HG02852 (cell line): ENCODE results near the gene ENOX1.

Experiments used
- ATAC-seq: cut with Tn5 transposase; IDR thresholded peaks from one replicate; pipeline ENCODE4 v1.9.1; 2021; ENCODE audit warnings: mild to moderate bottlenecking, moderate library complexity; ENCODE audit not compliant: unreplicated experiment

ENOX1 gene

DNA sequence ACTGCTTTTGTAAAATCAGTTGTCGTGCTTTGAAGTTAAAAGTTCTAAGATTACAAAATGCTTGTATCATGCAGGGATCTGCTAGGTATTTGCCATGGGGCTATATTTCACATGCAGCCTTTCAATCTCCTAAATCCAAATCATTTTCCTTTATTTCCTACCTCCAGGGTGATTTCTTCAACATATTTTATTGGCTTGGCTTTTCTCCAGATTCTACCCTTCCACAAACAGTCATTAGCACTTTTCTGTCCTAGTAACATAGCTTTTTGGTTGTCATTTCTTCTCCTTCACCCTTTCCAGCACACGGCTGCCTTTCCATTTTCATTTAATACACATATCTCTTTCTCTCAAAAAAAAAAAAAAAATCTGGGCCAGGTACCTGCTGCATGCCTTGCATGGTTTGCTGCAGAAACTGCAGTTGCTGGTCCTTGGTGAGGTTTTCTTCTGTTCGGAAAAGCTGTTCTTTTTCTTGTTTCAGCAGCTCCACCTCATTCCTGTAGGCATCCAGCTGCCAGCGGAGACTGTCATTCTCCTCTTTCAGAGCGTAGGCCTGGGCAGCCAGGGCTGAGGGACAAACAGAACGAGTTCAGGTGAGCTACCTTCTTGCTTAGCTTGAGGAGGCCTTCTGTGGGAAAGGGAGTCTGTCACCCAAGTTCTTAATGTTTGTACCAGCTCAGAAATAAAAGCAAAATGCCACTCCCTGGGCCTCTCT is 488.6 kb downstream of the ENOX1 start:
- ATAC-seq, result no peak

DNA sequence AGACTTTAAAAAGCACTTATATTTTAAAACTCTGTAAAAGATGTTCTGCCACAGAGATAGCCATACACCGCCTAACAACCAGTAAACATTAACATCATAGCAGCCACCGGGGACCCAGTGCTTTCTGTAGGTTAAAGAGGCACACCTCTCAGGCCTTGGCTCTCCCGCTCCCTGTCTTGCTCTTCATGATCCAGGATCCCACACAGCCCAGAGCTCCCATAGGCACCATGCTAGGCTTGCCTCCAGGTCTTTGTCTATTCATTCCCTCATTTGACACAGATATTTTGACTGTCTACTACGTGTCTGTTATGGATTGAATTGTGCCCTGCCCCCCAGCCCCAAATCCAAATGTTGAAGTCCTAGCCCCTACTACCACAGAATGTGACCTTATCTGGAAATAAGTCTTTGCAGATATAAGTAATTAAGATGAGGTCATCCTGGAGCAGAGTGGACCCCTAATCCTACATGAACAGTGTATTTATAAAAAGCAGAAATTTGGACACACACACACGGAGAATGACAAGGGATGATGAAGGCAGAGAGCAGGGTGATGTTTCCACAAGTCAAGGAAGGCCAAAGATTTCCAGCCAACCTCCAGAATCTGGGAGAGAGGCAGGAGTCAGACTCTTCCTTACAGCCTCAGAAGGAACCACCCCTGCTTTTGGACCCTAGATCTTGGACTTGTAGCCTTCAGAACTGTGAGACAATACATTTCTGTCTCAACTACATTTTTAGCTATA is 490.8 kb downstream of the ENOX1 start:
- no peak for ATAC-seq

DNA sequence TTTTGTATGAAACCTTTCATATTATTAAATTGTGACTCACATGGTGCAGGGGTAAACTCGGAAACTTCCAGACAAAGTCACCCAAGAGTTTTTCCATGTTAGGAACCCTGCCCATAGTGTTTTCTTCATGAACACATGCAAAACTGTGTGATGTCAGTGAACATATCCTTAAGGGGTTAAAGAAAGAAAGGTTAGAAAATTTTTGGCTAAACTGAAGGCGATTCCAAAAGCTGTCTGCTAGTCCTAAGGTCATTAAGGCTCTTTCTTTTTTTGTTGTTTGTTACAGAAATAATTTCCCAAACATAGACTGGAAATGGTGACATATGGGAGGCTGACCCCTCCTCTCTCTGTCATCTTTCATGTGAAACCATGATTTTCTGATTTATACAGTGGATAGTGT is 491.5 kb downstream of the ENOX1 start:
- ATAC-seq, result no peak

DNA sequence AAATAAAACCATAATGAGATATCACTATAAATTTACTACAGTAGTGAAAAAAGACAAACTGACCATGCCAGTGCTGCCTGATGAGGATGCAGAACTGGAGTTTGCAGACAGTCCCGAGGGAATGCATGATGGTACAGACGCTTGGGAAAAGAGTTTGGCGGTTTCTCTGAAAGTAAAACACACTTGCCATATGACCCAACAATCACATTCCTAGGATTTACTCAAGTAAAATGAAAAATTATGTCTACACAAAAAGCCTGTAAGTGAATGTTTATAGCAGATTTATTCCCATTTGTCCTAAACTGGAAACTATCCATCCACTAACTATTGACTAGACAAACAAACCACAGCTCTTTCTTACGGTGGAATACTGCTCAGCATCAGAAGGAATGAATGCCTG is 492.4 kb downstream of the ENOX1 start:
- ATAC-seq, result no peak

DNA sequence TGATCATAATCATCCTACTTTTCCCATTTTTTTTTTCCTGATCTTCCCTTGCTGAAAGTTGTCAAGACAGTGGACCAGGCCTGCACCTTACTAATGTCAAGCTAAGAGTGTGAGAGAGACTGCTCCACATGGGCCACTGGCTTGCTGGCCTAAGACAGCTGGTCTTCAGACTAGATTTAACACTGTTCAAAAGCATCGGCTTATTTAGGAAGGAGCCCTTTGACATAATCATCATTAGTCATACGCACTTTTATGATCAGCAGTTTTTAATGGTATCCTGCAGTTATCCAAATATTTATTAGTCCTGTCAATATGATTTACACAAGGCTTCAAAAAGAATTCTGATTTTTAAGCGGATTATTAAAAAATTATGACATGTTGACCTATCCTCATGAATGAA is 492.8 kb downstream of the ENOX1 start:
- ATAC-seq, result no peak

DNA sequence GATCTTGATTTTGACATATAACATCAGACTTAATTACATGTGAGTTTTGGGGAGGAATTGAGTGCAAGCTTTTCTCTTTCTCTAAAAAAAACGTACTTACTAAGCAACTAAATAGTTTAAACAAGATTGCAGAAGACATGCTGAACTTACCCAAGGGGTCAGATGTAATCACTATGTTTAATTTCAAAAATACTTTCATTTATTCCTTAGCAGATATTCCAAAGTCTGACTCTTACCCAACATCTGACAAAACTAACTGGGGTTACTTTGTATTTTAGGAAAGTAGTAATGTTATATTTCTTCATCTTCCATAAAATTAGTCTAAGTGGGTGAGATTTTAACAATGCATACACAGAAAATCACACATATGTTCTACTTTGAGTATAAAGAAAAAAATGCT is 493.2 kb downstream of the ENOX1 start:
- ATAC-seq, result no peak

DNA sequence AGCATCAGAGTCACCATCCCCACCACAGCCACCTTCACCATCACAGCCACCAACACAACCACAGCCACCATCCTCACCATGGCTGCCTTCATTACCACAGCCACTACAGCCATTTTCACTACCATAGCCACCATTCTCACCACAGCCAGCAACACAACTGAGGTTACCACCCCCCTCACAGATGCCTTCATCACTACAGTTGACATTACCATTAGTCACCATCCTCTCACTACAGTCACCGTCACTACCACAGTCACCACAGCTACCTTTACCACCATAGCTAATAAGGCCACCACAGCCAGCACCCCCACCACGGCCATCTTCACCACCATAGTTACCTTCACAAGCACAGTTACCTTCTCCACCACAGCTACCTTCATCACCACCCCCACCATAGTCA is 493.8 kb downstream of the ENOX1 start:
- ATAC-seq, result no peak

DNA sequence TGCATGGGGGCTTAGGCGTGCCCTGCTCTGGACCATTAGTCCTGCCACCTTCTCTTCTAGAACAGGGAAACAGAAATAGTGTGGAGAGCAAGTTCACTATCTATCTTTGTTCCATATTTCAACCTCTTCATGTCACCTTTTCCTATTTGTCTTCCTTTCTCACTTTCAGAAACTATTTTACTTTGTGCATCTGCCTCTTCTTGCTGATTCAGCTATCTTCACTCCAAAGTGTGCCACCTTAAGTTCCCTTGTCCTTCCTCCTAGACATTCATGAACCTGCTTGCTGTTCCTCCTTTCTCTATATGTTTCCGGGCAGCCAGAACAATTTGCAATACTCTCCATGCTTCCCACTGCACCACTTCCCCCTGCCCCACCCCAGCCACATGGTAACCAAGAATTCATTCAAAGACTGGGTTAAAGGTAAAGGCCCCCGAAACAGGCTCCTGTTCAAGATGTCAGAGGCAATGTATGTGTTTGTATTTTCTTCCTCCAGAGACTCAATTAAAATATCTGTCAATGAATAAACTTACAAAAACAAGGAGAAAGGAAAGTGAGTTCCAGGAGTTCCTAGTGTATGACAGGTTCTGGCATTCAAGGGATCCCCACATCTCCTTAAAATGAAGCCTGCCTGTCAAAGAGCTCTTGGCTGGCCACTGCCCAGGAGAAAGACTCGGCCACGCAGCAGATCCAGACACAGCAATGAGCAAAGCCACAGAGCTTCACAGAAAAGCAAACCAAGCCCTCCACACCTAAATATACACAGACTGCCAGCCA is 495.3 kb downstream of the ENOX1 start:
- no peak for ATAC-seq

DNA sequence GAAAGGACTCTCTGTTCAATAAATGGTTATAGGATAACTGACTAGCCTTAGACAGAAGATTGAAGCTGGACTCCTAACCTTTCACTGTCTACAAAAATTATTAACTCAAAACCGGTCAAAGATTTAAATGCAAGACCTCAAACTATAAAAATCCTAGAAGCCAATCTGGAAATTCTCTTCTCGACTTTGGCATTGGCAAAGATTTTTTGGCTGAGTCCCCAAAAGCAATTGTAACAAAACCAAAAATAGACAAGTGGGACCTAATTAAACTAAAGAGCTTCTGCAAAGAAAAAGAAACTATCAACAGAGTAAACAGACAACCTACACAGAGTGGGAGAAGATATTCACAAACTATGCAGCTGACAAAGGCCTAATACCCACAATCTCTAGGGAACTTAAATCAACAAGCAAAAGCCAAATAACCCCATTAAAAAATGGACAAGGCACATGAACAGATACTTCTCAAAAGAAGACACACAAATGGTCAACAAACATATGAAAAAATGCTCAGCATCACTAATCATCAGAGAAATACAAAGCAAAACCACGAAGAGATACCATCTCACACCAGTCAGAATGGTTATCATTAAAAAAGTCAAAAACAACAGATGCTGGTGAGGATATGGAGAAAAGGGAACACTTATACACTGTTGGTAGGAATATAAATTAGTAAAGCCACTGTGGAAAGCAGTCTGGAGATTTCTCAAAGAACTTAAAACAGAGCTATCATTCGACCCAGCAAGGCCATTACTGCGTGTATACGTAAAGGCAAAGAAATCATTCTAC is 497.1 kb downstream of the ENOX1 start:
- no peak for ATAC-seq

DNA sequence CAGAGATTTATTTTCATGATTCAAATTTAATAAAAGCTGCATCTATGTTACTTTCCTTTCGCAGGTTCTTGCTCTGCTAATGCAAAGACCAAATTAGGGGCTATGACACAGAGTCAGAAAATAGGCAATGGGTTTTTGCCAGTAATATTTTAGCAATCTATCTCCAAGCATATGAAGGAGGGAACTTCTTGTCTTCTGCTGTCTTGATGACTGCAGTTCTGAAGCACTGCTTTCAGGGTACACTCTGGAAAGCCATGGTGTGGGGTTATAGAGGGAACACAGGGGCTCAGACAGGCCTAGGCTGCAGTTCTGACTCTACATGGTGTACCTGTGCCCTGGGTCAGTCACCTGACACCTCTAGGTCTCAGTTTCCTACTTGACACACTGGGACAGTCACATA is 500.0 kb downstream of the ENOX1 start:
- no peak for ATAC-seq

DNA sequence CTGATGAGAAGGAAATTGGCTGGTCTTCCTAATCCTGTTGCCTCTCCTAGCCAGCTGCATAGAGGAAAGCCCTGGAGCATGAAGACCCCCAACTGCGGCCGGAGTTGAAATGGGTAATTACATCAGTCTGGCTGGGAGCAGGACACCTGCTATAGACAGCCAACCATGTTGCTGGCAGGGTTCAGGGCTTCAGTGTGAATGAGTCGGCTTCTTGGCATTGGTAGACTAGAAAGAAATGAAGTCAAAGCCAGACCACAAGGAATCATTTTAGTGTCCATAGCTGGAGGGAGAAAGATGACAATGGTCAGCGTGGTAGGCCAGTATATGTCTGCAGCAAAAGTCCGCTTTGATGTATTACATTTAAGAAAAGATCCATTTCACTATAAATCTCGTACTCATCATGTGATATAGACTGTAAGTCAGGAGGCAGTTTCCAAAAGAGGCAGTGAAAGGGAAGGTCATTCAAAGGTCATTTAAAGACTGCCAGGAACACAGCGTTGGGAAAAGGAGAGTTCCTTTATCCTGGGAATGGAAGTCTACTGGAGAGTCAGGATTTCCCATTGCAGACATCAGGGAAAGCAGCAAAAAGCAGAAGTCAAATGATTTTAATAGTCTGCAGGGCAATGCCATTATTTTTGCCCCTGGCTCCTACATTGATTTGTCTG is 500.7 kb downstream of the ENOX1 start:
- no peak for ATAC-seq

DNA sequence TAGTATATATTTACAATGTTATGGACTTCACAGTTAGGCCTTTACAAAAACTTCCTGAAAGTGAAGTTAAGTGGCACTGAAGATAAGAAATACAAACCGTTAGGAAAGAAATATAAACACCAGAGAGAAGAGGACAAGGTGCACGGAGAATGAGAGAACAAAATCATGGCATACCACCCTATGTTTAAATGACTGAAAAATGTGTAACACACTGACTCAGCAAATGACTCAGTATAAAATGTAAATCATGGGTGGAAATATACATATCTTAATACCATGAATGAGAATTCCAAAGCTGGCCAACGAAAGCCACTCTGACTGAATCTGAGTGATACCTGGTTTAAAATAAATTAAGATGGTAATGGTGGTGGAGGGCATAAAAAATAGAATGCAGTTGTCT is 502.6 kb downstream of the ENOX1 start:
- no peak for ATAC-seq

DNA sequence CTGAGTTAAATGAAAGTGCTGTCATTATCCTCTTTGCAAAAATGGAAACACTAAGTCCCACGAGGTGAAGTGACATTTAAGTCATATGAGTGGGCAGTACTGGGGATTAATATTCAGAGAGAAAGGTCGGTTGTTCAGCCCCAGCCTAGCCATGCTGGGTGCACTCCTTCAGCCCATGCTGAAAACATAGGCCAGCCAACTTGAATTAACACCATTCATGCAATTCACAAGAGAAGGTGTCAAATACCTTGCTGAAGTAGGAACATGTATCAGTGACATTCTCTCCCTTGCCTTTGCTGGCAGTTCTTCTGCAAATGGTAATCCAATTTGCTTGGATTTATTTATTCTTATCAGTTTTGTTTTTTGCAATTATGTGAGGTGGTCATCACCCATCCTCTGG is 507.1 kb downstream of the ENOX1 start:
- ATAC-seq, result no peak

DNA sequence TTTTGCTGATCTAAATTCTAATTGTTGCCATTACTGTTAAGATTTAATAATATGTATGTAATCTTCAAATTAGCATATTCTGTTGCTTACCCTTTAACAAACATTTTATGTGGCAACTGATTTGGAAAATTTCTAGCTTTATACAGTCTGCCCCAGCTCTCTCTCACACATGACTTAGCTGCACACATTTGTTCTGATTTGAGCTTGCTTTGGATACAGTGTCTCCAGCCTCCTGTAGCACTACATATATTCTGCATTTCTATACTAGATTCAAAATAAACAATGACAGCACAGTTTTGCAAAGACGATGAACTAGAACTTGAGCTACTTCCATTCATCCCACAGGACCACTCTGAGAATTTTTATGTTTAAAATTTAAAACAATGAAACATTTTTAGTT is 508.6 kb downstream of the ENOX1 start:
- ATAC-seq, result no peak

DNA sequence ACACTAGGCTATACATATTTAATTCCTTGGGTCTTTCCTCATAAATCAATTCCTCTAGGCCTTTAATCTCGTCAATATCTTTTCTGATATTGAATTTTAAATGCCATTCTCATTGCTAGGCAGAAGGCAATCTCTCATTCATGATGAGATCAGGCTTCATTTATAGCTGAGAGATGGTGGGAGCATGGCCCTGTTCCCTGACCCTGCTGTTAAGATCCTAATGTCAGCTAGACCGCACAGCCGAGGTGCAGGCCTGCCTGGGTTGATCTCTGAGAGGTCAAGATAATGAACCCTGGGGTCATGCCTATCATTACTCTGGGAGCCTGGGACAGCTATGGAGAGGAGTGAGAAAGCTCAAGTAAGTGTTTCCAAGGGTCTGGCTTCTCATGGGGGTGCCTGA is 509.6 kb downstream of the ENOX1 start:
- ATAC-seq, result no peak

DNA sequence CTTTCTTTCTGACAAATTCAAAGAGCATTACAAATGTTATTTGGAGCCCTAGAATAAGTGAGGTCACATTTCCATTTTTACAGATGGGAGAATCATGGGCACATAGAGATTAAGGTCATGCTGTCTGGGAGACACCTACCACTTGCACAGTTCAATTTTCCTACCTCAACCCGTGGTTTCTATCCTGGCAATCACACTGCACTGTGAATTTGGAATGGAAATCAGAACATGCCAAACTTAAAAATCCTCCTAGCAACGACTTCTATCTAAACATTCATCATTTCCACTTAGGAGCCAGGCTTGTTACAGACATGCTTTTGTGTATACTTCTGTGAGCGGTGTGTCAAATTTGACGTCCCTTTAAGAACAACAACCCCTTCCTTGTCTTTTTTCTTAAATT is 511.9 kb downstream of the ENOX1 start:
- ATAC-seq, result no peak

DNA sequence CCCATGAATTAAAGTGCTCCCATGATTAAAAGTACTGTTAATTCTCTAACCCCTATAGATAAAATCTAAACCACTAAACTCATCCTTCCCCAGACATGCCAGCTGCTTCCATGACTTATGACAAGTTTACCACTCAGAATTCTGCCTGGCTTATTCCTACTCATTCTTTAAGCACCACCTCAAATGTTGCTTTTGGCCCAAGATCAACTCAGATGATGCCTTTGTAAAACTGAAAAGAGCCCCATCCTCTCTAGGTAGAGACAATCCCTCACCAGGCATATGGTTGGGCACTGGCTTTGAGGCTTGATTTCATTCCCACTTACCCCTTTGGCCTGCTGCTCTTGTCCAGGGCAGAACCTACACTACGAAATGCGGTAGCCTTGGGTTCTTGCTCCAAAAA is 513.4 kb downstream of the ENOX1 start:
- no peak for ATAC-seq

DNA sequence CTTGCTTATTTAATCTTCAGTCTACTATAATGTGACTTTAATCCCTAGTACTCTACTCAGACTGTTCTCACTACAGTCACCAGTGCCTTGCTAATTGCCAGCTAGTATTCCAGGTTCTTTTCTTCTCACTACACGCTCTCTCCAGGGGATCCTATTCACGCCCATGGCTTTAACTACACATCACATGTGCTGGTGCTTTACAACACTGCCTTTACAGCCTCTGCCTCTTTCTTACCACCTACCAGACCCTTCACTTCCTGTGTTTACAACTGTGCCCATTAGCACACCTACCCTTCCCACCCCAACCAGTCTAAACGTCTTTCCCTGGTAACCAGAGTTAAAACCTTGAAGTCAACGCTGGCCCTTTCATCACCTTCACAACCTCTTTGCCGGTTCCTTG is 513.9 kb downstream of the ENOX1 start:
- ATAC-seq, result no peak

DNA sequence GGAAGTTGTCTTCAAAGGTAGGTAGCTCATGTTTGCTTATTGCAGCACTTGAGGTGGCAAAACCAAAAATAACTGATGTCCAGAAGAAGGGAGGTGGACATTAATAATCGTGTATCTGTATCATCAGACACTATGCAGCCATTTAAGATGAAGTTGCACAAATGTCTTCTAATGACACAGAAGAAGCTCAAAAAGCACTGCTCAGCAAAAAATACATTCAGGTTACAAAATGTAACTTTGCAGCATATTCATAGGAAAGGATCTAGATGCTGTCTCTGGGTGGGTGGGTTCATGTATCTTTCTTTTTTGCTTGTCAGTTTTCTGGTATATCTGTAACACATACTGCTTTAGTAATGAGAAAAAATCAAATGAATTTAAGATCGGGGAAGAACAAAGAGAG is 515.6 kb downstream of the ENOX1 start:
- no peak for ATAC-seq

DNA sequence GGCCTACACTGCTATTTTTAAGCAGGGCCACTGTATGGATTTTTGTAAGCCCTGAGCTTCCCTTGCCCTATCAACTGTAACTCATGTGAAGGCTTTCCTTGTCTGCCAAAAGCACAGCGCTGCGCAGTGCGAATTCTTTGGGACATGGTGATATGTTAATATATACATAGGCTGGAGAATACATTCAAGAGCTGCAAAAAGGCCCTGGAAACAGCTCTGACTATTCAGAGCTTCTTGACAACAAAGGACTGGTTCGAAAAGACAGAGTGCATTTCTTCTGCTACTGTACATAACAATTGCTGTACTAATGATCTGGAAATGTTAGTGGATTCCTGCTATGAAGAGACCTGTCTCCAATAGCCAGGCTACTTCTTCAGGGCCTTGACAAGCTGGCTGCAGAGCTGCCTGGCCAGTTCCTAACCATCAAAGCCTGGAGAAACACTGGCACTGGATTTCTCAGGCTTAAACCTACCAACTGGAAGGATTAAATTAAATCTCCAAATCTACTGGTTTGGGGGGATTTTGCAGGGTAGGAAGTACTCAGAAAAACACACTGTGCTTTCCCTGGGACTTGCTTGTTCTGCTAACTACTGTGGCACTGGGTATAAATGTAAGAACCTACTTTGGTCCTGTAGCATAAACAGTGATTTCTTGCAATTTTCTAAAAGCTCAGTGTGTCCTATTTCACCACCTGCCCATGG is 516.5 kb downstream of the ENOX1 start:
- no peak for ATAC-seq
